MM.1S (cell line): ENCODE results near the gene KIF7.
A peak's percentile ranks its signal among the peaks of the same experiment; 100 is the strongest.

Experiments used
- DNase-seq: peaks from one replicate; pipeline ENCODE4 v3.0.0-alpha.2; 2015
- H2AFZ ChIP-seq: fragments of 300-600 bp; sonication (generic); 2 replicates; pipeline ENCODE4 v1.6.0; 2016; ENCODE audit warnings: antibody characterized with exemption, low read length
- H3F3A ChIP-seq: fragments of 300-600 bp; sonication (generic); 2 replicates; pipeline ENCODE4 v1.6.1; 2016; ENCODE audit warnings: mild to moderate bottlenecking, antibody characterized with exemption, low read length, moderate library complexity, mixed read lengths; ENCODE audit not compliant: insufficient read depth
- H3K27ac ChIP-seq: fragments of 300-600 bp; sonication (generic); 2 replicates; pipeline ENCODE4 v1.5.1; 2016; ENCODE audit warnings: mild to moderate bottlenecking, low read length
- H3K27me3 ChIP-seq: fragments of 300-600 bp; sonication (generic); replicated peaks from 2 replicates; pipeline ENCODE4 v1.6.0; 2016; ENCODE audit warnings: low read length; ENCODE audit not compliant: insufficient read depth
- H3K36me3 ChIP-seq: fragments of 300-600 bp; sonication (generic); replicated peaks from 2 replicates; pipeline ENCODE4 v1.6.1; 2016; ENCODE audit warnings: mild to moderate bottlenecking, low read length, mixed read lengths; ENCODE audit not compliant: insufficient read depth
- H3K4me1 ChIP-seq: fragments of 300-600 bp; sonication (generic); 2 replicates; pipeline ENCODE4 v1.6.1; 2016; ENCODE audit warnings: low read length, mixed read lengths
- H3K4me2 ChIP-seq: fragments of 300-600 bp; sonication (generic); 2 replicates; pipeline ENCODE4 v1.6.0; 2016; ENCODE audit warnings: low read depth, low read length
- H3K4me3 ChIP-seq: fragments of 300-600 bp; sonication (generic); 2 replicates; pipeline ENCODE4 v1.5.1; 2016; ENCODE audit warnings: low read length, mixed read lengths
- H3K79me2 ChIP-seq: fragments of 300-600 bp; sonication (generic); 2 replicates; pipeline ENCODE4 v1.6.1; 2016; ENCODE audit warnings: mixed run types, low read length, mixed read lengths
- H3K9ac ChIP-seq: fragments of 300-600 bp; sonication (generic); 2 replicates; pipeline ENCODE4 v1.6.1; 2016; ENCODE audit warnings: low read length, mixed read lengths
- H3K9me2 ChIP-seq: fragments of 300-600 bp; sonication (generic); replicated peaks from 2 replicates; pipeline ENCODE4 v1.6.1; 2016; ENCODE audit warnings: mild to moderate bottlenecking, low read length, mixed read lengths; ENCODE audit not compliant: insufficient read depth
- H3K9me3 ChIP-seq: fragments of 300-600 bp; sonication (generic); replicated peaks from 2 replicates; pipeline ENCODE4 v1.6.1; 2016; ENCODE audit warnings: mild to moderate bottlenecking, low read length, mixed read lengths; ENCODE audit not compliant: insufficient read depth
- H4K20me1 ChIP-seq: fragments of 300-600 bp; sonication (generic); 2 replicates; pipeline ENCODE4 v1.6.1; 2016; ENCODE audit warnings: mild to moderate bottlenecking, low read length, moderate library complexity, mixed read lengths; ENCODE audit not compliant: insufficient read depth
- CTCF ChIP-seq: fragments of 300-600 bp; sonication (generic); IDR thresholded peaks from 2 replicates; pipeline ENCODE4 v1.5.1; 2016; ENCODE audit warnings: antibody characterized with exemption, low read length, mixed read lengths
- EZH2 ChIP-seq: fragments of 300-600 bp; sonication (generic); optimal IDR thresholded peaks from 2 replicates; pipeline ENCODE3; 2017; ENCODE audit warnings: low read depth, mild to moderate bottlenecking, antibody characterized with exemption, low read length, mixed read lengths
- EZH2phosphoT487 ChIP-seq: fragments of 300-600 bp; sonication (generic); IDR thresholded peaks from 2 replicates; pipeline ENCODE4 v1.6.1; 2018; ENCODE audit warnings: antibody characterized with exemption, low read length

The KIF7 gene

GRCh38 chr15:89659295-89659694 lies 4.0 kb upstream of the KIF7 start:
- Histone ChIP-seq H3F3A (peaks cover 11% of the 10 kb centered on the region), H3K27ac (no peak overlapping the region), H3K9me3 (no peaks in the 10 kb centered on the region), H3K36me3 (no peaks in the 10 kb centered on the region), H3K27me3 (no peaks in the 10 kb centered on the region), H3K4me1 (peaks cover 13% of the 10 kb centered on the region), H3K9ac (no peak overlapping the region), H2AFZ (no peak overlapping the region), H3K4me2 (no peak overlapping the region), H4K20me1 (no peaks in the 10 kb centered on the region), H3K4me3 (no peak overlapping the region), H3K9me2 (no peaks in the 10 kb centered on the region), H3K79me2 (no peaks in the 10 kb centered on the region)
- TF ChIP-seq EZH2 (no peak), EZH2phosphoT487 (no peak), CTCF (no peak)
- no peak for DNase-seq

GRCh38 chr15:89657686-89658200 lies 2.5 kb upstream of the KIF7 start:
- Histone ChIP-seq H3K36me3 (no peaks in the 10 kb centered on the region), H3K27me3 (no peaks in the 10 kb centered on the region), H3K9me3 (no peaks in the 10 kb centered on the region), H3K9ac (no peak overlapping the region), H3K9me2 (no peaks in the 10 kb centered on the region), H3K4me3 (no peak overlapping the region), H3K4me1 (peaks cover 13% of the 10 kb centered on the region), H3K27ac (no peak overlapping the region), H2AFZ (no peak overlapping the region), H3K4me2 (no peak overlapping the region), H3K79me2 (no peaks in the 10 kb centered on the region), H4K20me1 (no peaks in the 10 kb centered on the region), H3F3A (peaks cover 11% of the 10 kb centered on the region)
- DNase-seq, result no peak
- TF ChIP-seq EZH2 (no peak), EZH2phosphoT487 (no peak), CTCF (no peak)

GRCh38 chr15:89656116-89656815 lies 999 bp upstream of the KIF7 start:
- peak; percentile 79 for DNase-seq
- H3K36me3 ChIP-seq, result no peaks in the 10 kb centered on the region
- H2AFZ ChIP-seq, result peak overlapping the region; percentile 49; the same call in 1 of the 2 replicates
- no peak overlapping the region for H3K4me3 ChIP-seq
- TF ChIP-seq EZH2phosphoT487 (no peak), EZH2 (no peak), CTCF (no peak)
- H3K27ac ChIP-seq, result peak overlapping the region; percentile 19; the same call in 1 of the 2 replicates
- H3F3A ChIP-seq, result peaks cover 11% of the 10 kb centered on the region
- H3K9me3 ChIP-seq, result no peaks in the 10 kb centered on the region
- peaks cover 13% of the 10 kb centered on the region for H3K4me1 ChIP-seq
- H3K9me2 ChIP-seq, result no peaks in the 10 kb centered on the region
- H4K20me1 ChIP-seq, result no peaks in the 10 kb centered on the region
- no peaks in the 10 kb centered on the region for H3K79me2 ChIP-seq
- no peak overlapping the region for H3K9ac ChIP-seq
- peak overlapping the region; percentile 57 for H3K4me2 ChIP-seq
- no peaks in the 10 kb centered on the region for H3K27me3 ChIP-seq
